ENCODE results near the gene GPR137.

Gene GPR137

DNA sequence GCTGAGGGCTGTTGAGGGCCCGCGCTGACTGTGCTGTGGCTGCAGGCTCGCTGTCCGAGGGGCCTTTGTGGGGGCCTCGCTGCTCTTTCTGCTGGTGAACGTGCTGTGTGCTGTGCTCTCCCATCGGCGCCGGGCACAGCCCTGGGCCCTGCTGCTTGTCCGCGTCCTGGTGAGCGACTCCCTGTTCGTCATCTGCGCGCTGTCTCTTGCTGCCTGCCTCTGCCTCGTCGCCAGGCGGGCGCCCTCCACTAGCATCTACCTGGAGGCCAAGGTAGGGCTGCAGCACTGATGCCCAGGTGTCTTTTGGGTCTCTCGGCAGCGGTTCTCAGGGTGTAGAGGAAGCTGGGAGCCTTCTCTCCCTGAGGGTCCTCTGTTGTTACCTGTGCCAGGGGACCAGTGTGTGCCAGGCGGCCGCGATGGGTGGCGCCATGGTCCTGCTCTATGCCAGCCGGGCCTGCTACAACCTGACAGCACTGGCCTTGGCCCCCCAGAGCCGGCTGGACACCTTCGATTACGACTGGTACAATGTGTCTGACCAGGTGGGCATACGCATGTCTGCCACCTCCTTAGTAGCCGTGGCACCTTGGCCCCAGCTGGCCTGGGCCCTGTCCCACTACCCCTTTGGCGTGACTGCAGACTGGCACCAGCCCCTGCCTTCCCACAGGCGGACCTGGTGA is 2.2 kb downstream of the GPR137 start:
- DNase-seq, result no peak

DNA sequence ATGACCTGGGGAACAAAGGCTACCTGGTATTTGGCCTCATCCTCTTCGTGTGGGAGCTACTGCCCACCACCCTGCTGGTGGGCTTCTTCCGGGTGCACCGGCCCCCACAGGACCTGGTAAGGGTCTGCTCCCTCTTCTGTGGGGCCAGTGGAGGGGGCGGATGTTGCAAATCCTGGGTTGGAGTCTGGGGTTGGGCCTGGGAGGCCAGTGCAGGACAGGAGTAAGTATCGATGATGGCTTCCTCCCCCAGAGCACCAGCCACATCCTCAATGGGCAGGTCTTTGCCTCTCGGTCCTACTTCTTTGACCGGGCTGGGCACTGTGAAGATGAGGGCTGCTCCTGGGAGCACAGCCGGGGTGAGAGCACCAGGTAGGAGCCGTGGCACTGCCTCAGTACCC is 2.7 kb downstream of the GPR137 start:
- no peak for DNase-seq

DNA sequence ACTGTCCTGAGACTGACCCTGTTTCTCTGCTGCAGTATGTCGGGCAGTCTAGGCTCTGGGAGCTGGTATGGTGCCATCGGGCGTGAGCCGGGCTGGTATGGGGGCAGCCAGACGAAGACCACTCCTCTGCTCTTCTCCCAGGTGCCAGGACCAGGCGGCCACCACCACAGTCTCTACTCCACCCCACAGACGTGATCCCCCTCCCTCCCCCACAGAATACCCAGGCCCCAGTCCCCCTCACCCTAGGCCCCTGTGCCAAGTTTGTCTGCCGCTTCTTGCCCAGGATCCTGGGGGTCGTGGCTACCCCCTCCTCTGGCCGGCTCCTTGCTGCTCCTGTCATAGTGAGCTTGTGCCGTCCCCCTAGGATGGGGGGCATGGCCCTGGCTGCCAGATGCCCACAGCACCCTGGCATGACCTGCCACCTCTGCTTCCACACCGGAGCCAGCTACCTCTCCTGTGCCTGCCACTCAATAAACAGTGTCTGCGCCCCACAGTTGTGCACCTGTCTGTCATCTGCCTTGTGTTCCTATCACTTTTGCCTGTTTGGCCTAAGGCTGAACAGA is 3.4 kb downstream of the GPR137 start:
- DNase-seq, result no peak

DNA sequence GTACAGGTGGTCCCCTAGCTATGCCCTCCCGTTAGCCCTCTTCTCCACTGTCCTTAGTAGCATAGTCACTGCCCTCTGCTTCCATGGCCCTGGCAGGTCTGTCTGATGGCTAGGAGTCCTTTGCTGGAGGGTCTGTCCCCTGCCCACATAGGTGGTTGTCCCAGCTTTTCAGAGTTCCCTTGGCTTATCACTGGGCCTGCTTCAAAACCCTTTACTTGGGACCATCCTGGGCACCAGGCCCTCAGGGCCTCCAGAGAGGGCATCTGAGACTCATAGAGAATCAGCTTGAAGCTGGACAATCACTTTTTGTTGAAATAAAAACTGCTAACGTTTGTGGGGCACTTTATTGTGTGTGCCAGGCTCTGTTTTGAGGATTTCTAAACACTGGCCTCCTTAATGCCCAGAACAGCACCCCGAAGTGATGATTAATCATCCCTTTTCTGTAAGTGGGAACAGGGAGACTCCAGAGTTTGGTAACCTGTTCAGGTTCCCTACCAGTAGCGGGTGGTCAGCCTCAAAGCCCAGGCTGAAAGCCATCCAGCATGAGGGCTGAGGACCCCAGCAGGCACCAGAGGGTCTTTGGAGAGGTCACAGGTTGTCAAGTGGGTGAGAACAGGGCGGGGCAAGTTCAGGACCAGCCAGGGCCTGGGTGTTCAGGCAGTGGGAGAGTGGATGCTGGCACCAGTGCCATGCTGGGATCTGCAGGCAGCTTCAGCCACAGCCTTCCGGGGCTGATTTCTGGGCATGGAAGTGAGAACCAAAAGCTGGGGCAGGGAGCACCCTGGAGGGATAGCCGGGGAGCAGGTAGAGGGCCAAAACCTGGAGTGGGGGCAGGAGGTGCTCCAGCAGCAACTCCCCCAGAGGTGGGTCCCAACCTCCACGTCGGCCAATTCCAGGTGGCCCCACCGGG is 5.0 kb downstream of the GPR137 start:
- DNase-seq, result no peak

DNA sequence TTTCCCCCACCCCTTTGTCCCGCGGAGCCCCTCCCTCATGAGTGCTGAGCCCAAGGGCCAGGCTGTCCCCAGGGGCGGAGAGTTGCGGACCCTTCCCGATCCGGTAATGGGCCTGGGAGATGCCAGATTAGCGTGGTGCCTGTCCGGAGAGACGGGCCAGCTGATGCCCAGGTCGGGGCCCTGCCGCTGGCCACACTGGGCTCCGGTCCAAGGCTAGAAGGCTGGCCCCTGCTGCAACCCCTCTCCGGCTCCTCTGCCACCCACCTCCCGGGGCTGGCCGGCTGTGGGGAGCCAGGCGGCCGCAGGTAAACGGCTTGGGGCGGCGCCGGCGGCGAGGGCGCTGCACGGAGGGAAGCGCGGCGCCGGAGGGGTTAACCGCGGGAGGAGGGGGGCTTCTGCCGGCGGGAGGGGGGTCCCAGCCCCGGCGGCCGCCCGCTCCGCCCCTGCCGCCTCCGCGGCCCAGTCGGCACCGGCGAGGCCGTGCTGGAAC is 5.7 kb downstream of the GPR137 start, which contains the start of gene KCNK4:
KCNK4 (plus strand) TSS at position 41 of the 490 bp plus-strand sequence. CDS start 1,717 bp downstream, outside the sequence.
- no peak for DNase-seq

DNA sequence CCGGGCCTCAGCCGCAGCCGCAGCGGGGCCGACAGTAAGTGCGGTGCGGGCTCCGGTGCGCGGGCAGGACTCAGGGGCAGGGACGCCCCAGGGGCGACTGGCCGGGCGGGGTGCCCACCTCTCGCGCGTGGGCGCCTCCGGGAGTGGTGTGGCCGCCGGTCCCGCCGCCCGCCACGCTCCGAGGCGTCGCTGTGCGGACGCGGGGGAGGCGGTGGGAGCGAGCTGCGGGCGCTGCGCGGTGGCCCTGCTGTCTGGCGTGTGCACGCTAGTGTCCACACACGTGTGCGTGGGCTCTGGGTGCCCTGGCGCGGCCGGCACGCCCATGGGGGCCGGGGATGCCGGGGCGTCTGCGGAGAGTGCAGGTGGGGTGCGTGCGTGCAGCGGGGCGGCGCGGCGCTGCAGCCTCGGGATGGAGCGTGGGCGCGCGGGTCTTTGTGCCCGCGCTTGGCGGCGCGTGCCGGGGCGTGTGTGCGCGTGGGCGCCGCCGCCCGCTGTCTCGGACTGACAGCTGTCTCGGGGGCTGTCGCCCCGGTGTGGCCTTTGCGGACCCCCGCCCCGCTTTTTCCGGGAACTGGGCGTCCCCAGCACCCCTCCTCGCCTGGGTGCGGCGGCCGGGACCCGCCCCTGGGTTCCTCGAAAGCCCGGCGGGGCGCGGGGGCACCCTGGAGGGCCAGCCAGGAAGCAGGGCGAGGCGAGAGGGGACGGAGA is 6.3 kb downstream of the GPR137 start:
- no peak for DNase-seq

DNA sequence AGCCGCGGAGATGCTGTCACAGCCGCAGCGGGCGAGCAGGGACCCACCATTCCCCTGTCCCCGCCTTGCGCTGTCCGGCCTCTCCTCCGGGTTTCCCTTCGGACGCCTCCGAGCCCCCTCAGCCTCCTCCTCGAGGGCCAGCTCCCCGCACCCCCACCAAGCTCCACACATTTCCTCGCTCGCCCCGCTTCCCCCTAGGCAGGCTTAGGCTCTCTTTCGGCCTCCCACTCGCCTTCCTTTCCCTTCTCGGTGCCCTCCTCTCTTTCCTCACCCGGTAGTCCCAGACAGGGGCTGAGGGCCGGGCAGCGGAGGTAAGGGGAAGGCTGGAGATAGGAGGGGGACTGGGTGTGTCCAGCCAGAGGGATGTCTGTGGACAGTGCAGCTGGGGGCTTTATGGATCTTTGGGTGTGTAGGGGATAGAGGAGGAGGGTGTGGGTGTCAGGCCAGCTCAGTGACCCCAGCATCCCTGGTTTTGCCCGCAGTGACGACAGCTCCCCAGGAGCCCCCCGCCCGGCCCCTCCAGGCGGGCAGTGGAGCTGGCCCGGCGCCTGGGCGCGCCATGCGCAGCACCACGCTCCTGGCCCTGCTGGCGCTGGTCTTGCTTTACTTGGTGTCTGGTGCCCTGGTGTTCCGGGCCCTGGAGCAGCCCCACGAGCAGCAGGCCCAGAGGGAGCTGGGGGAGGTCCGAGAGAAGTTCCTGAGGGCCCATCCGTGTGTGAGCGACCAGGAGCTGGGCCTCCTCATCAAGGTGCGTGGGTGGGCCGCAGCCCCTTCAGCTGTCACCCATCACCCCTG is 7.0 kb downstream of the GPR137 start:
- DNase-seq, result no peak

DNA sequence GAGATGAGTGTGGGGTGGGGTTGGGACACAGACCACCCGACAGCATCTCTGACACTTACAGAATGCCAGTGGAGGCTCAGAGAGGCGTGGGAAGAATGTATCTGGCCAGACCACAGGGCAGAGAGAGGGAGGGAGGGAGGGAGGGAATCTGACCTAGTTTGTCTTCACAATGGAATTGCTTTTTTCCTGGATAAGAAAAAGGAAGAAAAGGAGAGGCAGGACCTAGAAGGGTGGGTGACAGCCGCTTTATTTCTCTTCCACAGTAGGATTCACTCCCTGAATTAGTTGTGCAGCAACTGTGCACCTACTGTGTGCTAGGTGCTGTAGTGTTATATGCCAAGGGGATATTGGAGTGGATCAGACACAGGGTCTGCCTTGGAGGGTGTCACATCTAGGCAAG is 9.1 kb downstream of the GPR137 start:
- no peak for DNase-seq

DNA sequence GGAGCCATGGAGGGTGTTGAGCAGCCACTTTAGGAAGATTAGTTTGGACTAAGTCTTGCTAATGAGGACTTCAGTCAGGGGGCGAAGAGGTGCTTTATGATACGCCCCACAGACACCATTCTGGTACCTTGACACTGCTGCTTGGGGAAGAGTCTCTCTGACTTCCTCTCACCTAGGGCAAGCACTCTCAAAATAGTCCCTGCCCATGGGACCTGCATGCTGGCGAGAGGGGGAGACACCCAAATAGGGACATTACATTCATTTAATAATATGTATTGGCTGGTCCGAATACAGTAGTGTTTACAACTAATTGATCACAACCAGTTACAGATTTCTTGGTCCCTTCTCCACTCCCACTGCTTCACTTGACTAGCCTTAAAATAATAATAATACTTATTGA is 10.1 kb downstream of the GPR137 start:
- DNase-seq, result no peak

DNA sequence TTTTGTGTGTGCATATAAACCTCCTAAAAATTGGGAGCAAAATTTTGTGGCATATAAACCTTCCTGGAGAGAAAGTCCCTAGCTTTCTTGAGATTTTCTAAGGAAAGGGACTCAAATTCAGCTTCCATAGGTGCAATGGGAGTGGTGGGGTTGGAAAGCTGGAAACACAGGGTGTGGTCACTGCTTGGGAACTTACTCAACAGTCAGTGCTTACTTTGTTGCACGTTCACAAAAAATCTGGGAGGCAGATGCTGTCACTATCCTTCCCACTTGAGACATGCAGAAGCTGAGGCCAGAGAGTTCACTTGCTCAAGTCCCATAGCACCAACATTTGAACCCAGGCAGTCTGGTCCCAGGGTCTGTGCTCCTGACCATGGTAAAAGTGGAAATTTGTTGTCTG is 10.6 kb downstream of the GPR137 start:
- no peak for DNase-seq

DNA sequence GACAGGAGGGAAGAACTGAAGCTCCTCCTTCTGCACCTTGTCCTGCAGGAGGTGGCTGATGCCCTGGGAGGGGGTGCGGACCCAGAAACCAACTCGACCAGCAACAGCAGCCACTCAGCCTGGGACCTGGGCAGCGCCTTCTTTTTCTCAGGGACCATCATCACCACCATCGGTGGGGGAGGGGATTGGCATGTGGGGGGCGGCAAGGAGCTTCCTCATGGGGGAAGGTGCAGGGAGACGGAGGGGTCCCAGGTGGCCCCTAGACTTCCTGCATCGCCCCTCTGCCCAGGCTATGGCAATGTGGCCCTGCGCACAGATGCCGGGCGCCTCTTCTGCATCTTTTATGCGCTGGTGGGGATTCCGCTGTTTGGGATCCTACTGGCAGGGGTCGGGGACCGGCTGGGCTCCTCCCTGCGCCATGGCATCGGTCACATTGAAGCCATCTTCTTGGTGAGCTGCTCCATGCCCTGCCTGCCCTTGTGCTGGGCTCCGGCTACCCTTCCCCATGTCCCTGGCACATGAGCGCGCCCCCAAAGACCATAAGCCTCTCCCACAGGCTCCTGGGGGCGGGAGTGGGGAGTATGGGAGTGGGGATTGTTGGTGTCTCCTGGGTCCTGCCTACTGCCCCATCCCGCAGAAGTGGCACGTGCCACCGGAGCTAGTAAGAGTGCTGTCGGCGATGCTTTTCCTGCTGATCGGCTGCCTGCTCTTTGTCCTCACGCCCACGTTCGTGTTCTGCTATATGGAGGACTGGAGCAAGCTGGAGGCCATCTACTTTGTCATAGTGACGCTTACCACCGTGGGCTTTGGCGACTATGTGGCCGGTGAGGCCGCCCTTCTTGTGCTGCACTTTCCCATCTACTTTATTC is 11.4 kb downstream of the GPR137 start:
- DNase-seq, result no peak

DNA sequence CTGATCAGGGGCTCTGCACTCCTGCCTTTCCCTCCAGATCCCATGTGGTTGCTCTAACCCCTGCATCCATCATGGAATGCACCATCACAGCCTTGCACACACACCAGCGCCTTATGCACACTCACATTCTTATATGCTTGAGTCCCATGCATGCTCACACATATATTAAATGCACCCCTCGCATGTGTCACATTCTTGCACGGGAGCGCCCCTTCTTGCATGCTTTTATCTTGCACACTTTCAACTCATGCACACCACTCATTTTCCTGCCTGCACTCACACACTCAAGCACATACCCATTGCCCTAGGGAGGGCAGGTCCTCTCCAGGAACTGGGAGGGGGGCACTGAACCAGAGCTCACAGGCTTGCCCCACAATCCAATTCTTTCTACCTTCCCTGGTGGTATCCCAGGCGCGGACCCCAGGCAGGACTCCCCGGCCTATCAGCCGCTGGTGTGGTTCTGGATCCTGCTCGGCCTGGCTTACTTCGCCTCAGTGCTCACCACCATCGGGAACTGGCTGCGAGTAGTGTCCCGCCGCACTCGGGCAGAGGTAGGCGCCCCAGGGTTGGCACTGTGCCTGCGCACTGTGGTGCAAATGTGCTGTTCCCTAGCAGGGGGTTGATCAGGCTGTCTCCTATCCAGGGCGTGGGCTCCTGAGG is 12.2 kb downstream of the GPR137 start:
- DNase-seq, result no peak

DNA sequence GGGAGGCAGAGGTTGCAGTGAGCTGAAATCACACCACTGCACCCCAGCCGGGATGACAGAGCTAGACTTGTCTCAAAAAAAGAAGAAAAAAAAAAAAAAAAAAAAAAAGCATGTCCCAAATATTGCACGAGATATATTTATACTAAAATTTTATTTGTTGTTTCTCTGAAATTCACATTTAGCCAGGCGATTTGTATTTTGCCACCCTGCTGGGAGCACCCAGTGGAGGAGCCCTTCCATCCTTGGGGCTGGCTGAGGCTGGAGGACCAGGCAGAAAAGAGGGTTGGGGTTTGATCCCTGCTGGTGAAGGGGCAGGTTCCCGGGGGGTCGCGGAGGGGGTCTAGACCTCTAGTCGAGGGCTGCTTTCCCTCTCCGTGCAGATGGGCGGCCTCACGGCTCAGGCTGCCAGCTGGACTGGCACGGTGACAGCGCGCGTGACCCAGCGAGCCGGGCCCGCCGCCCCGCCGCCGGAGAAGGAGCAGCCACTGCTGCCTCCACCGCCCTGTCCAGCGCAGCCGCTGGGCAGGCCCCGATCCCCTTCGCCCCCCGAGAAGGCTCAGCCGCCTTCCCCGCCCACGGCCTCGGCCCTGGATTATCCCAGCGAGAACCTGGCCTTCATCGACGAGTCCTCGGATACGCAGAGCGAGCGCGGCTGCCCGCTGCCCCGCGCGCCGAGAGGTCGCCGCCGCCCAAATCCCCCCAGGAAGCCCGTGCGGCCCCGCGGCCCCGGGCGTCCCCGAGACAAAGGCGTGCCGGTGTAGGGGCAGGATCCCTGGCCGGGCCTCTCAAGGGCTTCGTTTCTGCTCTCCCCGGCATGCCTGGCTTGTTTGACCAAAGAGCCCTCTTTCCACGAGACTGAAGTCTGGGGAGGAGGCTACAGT is 13.6 kb downstream of the GPR137 start:
- DNase-seq, result peak; percentile 54

DNA sequence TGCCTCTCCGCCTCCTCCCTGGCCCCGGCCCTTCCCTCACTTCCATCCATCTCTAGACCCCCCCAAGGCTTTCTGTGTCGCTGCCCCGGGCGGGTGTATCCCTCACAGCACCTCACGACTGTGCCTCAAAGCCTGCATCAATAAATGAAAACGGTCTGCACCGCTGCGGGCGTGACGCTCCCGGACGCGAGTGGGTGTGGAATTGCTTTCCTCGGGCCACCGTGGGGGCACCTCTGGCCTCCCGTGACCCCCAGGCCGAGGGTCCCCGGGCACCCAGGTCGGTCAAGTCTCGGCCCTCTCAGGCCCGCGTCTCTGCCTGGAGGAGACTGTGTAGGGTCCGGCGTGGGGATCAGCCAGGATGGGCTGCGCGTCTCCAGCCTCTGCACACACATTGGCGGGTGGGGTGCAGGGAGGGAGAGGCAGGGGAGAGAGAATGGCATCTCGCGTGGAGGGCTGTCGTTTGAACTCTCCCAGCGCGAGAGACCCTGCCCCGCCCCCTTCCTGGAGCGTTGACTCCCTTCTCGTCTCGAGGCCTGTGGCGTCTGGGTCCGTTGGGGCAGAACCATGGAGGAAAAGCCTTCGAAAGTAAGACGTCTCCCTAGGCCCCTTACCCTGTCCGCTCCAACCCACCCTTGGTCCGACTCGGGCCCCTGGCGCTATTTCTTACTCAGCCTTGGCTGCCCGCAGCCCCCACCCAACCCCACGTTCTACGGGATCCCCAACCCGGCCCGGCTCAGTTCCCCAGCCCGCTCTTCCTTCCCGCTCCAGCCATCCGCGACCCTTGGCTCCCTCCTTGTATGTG is 14.4 kb downstream of the GPR137 start, which contains the start of gene CATSPERZ:
CATSPERZ (plus strand) TSS at position 512 of the 802 bp plus-strand sequence; CDS start at position 565, 53 bp downstream.
- DNase-seq, result peak; percentile 49

DNA sequence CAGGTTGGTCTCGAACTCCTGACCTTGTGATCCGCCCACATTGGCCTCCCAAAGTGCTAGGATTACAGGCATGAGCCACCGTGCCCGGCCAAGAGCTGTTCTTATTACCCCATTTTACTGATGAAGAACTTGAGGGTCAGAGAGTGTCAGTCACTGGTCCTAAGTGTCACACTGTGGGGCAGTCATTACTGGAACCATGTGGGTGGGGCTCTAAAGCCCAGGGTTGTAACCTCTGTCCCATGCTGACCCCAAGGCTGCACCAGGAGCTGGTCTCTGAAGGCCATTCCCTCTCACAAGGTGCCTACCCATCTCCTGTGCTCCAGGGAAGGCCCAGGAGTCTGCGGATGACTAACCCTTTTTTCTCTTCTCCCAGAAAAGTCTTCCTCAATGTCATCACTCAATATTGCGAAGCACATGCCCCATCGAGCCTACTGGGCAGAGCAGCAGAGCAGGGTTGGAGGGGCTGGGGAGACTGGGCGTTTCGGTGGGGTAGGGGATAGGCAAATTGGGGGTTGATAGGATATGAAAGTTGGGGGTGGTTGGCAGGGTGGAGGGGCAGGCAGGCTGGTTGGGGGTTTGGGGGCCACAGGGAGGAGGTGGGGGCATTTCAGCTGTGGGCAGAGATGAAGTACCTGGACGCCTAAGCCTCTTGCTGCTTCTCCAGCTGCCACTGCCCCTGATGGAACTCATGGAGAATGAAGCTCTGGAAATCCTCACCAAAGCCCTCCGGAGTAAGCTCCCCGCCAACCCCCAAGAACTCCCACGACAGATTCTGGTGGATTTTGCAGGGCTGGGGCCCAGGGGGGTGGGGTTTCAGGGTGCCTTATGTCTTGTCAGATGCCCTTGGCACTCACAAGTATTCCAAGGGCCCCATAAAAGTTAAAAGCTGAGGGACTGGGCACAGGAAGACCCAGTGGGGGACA is 17.7 kb downstream of the GPR137 start:
- no peak for DNase-seq

DNA sequence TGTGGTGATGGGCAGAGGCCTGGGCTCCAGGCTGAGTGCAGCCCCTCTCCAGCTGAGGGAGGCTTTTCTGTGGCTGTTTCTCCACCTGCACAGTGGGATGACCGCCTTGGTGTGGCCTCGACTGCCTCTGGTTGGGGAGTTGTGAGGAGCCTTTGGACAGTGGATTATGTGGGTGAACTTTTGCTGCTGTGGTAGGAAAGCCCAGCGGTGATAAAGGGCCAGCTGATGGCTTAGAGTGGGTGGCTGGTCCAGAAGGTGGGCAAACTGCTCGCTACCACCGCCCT is 18.3 kb downstream of the GPR137 start:
- no peak for DNase-seq

DNA sequence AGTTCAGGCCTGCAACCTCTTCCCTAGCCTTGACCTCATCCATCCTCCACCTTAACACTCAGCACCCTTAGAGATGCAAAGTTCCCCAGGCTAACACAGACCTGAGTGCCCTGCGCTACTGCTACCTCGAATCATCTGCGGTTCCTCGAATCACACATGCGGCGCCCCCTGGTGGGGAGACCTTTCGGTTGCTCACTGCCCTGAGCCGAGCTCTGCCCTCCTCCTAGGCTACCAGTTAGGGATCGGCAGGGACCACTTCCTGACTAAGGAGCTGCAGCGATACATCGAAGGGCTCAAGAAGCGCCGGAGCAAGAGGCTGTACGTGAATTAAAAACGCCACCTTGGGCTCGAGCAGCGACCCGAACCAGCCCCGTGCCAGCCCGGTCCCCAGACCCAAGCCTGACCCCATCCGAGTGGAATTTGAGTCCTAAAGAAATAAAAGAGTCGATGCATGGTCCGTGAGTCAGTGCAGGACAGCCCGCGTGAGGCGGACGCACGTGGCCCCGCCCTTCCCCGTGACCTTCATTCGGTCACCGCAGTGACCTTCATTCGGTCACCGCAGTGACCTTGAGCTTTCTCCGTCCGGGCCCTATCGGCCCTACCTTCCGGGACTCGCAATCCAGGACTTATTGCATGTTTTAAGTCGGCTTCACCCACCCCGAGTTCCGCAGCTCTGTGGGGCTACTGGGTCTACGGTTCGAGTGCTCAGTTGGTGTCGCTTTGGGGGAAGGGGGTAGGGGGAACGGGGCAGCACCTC is 18.8 kb downstream of the GPR137 start:
- DNase-seq, result peak; percentile 97

All from DMS53 (cell line).